GM11168 (cell line): ENCODE results near the gene CPA2.
"Not testable (repeated sequence)": the region's sequence is repeated elsewhere in the genome, so short reads cannot be mapped to it uniquely, and the experiment has no call there.

Experiments used
- in situ Hi-C: fragments of 300-500 bp; cut with MboI; formaldehyde crosslinking; loops from one replicate; pipeline ENCODE4 v1.12.0; 2022; ENCODE audit warnings: low sequenced_read_pairs; ENCODE audit not compliant: unreplicated experiment

The CPA2 gene

DNA sequence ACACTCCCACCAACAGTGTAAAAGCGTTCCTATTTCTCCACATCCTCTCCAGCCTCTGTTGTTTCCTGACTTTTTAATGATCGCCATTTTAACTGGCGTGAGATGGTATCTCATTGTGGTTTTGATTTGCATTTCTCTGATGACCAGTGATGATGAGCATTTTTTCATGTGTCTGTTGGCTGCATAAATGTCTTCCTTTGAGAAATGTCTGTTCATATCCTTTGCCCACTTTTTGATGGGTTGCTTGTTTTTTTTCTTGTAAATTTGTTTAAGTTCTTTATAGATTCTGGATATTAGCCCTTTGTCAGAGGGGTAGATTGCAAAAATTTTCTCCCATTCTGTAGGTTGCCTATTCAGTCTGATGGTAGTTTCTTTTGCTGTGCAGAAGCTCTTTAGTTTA is 17.0 kb upstream of the CPA2 start:
- in situ Hi-C loops = not testable (repeated sequence)

DNA sequence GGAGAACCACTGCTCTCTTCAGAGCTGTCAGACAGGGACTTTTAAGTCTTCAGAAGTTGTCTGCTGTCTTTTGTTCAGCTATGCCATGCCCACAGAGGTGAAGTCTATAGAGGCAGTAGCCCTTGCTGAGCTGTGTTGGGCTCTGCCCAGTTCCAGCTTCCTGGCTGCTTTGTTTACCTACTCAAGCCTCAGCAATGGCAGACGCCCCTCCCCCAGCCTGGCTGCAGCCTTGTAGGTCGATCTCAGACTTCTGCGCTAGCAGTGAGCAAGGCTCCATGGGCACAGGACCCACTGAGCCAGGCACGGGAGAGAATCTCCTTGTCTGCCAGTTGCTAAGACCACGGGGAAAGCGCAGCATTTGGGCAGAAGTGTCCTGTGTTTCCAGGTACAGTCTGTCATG is 12.1 kb upstream of the CPA2 start:
- in situ Hi-C loops = no loop called here

DNA sequence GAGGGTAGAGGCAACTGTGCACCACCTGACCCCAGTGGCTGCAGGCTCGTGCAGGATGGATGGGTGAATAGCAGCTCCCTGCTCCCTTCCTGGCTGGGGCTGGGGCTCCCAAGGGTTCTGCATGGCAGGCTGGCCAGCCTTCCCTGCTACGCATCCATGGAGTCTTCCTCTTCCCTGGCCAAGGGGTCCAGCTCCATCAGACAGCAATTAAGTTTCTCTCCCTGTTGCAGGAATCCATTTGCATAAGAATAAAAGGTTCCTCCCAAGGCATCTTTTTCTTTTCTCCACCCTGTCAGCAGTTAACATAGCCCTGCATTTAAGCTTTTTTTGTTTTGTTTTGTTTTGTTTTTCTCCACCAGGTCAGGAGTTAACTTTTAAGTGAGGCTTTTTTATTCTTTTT is 10.0 kb upstream of the CPA2 start:
- in situ Hi-C loops = no loop called here

DNA sequence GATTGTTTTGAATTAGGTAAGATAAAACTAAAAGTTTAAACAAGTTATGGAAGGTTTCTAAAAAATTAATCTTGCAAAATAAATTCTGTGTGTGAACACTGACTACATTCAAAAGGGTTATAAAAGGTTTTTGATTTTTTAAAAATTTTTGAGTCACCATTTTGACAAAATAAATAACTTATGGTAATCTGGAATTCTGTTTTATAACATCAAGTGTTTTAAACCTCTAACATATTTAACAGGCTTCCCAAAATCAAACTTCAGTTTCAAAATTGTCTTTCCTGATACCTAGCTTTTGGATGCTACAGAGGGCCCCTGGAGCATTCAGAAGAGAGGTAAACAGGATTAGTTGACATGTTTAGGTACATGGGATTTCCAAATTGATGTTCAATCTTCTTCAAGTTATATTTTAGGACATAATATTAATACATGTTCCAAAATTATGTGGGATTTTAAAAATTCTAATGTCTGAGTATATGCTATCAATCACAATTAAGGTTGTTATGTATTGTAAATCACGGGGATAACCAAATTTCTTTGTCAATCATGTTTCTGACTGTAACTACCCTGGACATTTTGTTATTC is 8.1 kb upstream of the CPA2 start:
- in situ Hi-C loops = no loop called here

DNA sequence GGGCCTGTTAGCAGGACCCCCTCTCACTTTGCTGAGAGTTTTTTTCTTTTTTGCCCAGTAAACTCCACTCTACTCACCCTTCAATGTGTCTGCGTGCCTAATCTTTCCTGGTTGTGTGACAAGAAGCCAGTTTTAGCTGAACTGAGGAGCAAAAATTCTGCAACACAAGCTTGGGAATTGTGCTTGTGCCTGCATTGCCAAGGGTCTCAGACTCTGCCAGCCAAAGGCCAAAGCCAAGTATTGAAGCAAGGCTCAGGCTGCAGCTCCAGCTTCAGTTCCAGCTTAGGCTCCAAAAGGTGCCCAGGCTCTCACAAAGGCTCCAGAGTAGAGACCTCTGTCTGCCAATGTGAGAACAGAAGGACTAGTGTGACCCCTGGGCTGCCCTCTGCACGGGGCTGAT is 4.2 kb upstream of the CPA2 start:
- in situ Hi-C loops = no loop called here

DNA sequence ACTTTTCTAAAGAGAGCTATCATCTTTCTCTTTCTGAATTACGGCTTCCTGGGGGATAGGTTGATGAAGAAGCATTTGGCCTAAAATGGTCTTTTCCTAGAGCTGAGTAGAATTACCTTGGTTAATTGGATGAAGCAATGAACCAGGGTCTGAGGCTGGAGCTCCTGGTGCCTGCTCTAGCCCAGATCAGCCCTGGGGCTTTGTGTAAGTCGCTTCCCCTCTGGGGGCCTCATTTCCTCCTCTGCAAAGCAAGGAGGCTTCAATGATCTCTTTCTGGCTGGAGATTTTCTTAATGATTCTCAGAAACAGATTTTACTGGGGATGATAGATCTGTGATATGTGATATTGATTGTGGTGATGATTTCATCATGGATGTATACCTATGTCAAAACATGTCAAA is 3.5 kb upstream of the CPA2 start:
- in situ Hi-C loops = no loop called here

DNA sequence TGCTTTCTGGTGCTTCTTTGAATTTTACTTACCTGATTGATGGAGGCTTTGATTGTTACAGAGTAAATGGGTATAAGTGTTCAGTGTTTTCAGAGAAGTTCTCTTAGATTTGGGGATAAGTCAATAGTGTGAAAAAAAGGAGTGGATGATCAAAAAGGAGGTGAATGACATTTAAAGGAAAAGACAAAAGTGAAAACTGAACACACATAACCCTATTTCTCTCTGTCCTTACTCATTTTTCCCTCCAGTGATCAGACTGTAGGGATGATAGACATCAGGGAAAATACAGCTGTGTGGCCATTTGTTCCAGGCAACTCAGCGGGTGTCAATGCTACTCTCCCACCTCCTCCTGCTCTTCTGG is 278 bp downstream of the CPA2 start:
- in situ Hi-C loops = no loop called here

DNA sequence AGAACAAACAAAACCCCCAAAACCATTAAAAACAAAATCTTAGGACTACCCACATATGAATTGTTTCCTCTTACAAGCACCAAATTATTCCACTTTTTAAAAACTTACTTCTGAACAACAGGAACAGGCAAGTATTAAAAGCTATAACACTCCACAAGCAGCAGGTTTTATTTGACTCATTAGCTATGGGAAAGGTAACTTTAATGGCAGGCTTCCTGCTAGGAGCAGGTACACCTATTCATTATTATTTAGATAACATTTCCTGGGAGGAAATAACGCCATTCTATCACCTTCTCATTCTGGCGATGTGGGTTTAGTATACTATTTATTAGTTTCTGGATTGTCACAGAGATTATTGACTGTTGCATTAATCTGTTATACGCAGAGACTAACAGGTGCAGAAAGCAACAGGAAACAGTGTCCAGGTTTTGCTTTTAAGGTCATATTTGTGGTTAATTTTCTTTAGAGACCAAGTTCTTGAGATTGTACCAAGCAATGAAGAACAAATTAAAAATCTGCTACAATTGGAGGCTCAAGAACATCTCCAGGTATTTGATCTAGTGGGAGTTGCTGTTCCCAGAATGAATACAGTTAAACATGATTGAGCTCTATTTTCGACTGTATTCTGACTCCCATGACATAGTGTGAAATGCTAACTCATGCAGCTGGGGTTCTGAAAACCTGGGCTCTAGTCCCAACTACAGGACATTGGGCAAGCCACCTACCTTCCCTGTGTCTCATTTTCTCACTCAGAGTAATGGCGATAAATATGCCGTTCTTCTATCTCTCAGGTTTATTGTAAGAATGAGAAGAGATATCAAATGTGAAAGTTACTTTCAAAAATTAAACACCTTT is 2.0 kb downstream of the CPA2 start:
- in situ Hi-C loops = no loop called here

DNA sequence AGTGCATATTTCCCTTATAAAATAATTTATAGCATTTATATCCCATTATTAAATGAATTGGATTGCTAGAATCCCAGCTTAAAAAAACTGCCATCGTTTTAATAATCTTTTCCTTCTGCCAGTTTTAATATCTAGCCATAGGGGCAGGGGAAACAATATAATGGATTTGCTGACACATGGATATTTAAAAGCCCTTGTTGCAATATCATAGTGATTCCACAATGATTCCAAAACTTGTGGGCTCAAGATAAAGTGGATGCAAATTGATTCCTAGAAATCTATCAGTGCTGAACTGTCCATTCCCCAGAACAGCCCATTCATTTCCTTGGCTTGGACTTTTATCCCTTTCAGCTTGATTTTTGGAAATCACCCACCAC is 2.6 kb downstream of the CPA2 start:
- in situ Hi-C loops = no loop called here

DNA sequence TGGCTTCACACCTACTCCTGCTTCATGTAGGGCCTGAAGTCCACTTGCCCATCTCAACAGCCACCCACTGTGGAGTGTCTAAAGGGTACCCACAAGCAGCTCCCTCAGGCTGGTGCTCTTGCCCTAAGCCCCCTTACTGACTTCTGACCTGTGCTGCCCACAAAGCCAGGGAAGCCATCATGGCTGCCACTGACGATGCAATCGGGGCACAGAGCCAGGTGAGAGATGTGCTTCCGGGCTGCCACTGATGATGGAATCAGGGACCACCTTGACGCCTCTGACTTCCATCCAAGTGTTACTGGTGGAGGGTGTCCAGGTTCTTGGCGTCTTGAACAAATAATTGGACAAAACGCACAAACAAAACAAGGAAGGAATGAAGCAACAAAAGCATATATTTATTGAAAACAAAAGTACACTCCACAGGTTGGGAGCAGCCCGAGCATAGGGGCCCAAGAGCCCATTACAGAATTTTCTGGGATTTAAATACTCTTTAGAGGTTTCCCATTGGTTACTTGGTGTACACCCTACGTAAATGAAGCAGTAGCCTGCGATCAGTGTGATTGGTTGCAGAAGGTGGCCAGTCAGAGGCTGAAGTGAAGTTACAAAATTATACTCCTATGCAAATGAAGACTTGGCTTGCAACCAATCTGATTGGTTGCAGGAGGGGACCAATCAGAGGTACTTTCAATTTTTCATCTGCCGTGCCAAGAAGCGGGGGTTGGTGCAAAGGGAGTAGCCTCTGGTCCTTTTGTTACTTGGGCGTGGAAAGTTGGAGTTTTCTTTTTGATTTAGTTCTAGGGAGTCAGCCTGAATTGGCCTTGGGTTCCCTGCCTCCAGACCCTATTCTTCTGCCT is 4.5 kb downstream of the CPA2 start:
- in situ Hi-C loops = no loop called here

DNA sequence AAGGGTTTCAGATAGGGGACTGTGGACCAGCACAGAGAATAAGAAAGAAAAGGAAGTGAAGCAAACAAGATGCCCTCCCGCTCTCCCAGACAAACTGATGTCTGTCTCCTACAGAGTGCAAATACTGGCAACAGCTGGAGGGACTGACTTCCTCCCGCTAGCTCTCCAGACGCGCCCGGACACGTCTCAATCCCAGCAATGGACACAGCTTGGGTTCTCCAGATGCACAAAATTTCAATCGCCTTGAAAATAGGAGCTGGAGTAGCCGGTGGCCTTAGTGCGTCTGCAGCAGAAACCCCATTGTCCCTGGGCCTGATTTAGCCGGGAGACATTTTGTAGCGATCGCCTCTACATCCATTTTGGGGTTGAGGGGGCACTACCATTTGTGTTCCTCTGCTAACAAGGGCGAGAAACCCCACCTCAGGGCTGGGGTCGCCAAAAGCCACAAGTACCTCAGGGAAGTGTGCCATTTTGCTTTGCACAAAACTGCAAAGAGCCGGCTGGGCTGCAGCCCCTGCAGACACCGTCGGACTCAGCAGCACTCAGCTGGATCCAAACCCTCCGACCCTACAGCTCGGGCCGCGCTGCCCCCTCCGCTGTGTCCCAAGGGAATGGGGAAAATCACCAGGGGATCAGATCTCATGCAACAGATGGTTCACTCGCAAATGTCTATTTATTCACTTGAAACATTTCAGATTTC is 5.9 kb downstream of the CPA2 start:
- in situ Hi-C loops = no loop called here

DNA sequence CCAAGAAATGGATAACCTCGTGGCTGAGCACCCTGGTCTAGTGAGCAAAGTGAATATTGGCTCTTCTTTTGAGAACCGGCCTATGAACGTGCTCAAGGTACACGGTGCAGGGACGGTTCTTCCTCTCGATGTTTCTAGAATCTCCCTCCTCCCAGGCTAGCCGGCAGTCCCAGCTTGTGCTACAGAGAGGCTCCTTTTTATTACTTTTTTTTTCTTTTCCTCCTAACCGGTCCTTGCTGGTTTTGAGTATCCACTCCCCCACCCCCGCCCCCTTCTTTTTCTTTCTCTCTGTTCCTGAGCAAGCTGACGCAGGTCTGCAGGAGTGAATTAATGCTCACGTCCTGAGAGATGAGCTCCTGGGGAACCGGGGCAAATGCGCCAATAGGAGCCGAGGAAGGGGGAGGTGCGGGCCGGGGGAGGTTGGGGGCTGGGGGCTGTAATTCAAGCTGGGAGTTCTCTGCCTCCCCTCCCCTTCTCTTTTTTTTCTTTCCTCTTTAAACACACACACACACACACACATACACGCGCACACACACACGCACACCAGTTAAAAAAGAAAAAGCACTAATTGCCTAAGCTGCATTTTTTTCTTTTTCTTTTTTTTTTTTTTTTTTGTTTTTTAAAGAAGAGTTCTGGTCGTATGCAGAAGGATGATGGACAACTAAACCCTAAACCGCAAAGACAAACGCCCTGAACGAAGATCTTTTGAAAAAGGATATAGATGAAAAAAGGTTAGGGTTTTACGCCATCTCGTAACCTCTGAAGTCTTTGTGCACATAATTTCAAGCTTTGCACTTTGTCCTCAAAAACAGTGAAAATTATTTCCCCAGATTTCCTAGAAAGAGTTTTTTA is 6.6 kb downstream of the CPA2 start:
- in situ Hi-C loops = no loop called here

DNA sequence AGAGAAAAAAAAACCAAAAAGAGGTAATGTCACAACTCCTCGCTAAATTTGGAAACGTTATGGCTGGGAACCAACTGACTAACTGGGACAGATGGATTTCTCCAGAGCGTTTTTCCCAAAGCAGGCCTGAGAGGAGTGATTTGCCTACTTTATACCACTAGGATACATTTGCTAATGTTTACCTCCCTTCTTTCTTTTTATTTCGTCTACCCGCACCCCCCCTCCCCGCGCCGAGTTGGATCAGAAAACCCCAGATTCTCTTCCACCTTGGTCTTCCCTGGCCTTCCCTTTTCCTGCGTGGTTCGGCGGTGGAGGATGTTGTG is 7.2 kb downstream of the CPA2 start:
- in situ Hi-C loops = no loop called here

DNA sequence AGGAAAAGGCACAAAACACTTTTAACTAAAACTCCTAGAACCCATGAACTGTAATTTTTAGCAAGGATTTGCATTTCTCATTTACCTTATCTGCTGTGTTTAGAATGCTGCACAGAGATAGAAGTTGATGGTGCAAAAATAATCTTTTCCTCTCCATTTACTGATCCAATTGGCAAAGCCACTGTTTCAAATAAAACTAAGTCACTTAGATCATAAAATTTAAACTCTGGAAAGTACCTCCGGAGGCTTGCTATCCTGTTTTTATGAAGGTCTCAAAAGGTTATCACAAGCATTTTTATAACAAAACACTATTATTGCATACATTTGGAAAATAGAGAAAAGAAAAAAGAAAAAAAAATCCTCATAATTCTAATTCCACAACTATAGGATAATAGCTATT is 7.6 kb downstream of the CPA2 start:
- in situ Hi-C loops = no loop called here

DNA sequence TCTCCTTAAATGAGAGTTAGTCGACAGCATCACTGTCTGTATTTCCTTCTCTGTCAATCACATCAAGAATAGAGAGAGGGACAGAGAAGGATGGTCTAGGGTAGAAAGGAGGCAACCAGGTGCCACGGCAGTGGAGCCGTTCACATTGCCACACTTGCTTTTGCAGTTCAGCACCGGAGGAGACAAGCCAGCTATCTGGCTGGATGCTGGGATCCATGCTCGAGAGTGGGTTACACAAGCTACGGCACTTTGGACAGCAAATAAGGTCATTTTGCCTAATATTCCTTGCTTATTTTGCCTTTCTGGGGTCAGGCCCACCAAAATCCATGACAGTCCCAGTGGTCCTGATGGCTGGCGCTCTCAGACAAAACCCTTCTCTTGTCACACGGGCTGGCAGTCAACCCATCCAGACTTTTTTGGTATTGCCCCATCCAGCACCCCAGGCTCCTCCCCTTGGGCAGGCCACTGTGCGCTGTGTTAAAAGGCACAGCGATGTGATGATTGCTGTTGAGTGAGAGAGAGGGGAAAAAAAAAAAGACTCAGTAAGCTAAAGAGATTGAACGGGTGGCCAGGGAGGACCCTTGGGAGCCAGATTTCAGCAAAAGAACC is 8.4 kb downstream of the CPA2 start:
- in situ Hi-C loops = no loop called here

DNA sequence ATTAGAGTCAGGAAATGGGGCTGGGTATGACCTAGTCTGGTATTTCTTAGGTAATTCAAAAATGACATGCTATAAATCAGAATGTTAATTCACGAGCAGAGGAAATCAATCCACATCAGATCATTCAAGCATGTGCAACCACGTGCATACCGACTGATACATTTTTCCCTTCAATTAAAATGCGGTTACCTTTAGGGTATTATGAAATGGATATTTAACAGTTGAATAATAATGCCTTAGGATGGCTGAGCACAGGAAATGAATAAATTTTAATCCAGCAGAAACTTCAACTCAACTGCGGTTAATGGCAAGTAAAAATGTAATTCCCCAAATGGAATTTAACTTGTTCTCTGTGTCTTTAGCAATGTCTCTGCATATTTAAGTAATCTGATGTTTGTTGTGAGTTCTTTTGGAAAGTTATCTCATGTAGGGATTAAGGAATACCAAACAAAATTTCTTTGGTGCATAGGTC is 9.2 kb downstream of the CPA2 start:
- in situ Hi-C loops = no loop called here

DNA sequence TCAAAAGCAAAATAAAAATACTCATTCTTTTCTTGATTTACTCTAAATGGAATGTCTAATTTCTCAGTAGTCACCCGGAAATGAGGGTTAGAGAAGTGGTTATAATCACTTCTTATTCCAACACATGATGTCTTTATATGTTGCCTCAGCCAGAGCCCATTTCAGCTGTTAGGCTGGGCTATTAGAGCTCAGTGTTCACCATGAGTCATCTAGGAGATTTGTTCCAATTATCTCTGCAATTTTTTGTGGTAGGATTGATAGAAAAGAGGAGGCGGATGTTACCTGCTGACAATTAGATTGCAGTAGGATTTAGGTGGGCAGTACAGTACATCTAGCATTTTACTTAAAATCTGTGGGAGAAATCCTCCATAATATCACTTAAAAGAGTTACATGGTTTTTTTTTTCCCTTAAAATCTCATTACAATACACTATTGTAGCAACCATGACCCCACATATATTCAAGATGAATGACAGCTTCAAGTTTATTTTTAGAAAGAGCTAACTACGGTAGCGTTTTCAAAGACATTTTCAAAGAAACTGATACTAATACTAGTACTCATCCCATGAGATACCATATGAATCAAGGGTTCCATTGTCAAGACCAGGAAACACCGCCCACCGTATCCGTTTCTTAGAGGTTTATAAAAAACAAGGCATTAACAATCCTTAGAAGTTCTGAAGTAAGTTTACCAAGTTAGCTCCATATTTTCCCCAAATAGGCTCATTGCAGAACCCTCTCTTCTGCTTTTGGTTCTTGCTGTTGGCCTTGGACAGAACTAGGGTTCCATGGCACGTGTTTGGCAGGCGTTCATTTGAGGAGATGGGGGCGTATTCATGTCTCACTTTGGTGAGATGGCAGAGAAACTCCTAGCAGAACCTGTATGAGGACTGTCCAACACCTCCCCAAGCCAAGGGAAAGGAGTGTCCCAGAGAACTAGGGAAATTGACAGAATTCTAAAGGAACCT is 10.4 kb downstream of the CPA2 start:
- in situ Hi-C loops = no loop called here
